ENCODE results near the gene MCF2L.

Gene MCF2L

GRCh38 chr13:112947796-112948195 is 21.2 kb upstream of the MCF2L start:
- Histone ChIP-seq H3K9ac (ENCODE audit: low read length) (no peak overlapping the region), H2AFZ (ENCODE audit: low read length) (no peak overlapping the region), H4K20me1 (ENCODE audit: insufficient read depth, low read length) (no peaks in the 10 kb centered on the region), H3K36me3 (replicated peaks; ENCODE audit: insufficient read depth, low read length) (no peaks in the 10 kb centered on the region), H3K4me2 (ENCODE audit: low read depth, low read length) (no peak overlapping the region), H3F3A (ENCODE audit: insufficient read depth, low read length) (no peaks in the 10 kb centered on the region), H3K4me1 (ENCODE audit: low read length) (no peaks in the 10 kb centered on the region), H3K9me2 (replicated peaks; ENCODE audit: insufficient read depth, low read length) (no peaks in the 10 kb centered on the region), H3K9me3 (replicated peaks; ENCODE audit: insufficient read depth, low read length) (no peaks in the 10 kb centered on the region), H3K79me2 (ENCODE audit: low read length) (no peaks in the 10 kb centered on the region), H3K27ac (ENCODE audit: low read length) (no peak overlapping the region), H3K4me3 (ENCODE audit: low read length) (no peak overlapping the region), H3K27me3 (replicated peaks; ENCODE audit: insufficient read depth, low read length) (peaks cover 90% of the 10 kb centered on the region)
- TF ChIP-seq EZH2 (optimal IDR thresholded peaks at IDR 0.05; ENCODE audit: low read depth, low read length) (no peak), EZH2phosphoT487 (IDR thresholded peaks at IDR 0.05; ENCODE audit: low read length) (no peak), CTCF (IDR thresholded peaks at IDR 0.05; ENCODE audit: low read length) (no peak)
- no peak for DNase-seq

GRCh38 chr13:112951674-112952371 is 17.2 kb upstream of the MCF2L start:
- TF ChIP-seq EZH2 (optimal IDR thresholded peaks at IDR 0.05; ENCODE audit: low read depth, low read length) (no peak), CTCF (IDR thresholded peaks at IDR 0.05; ENCODE audit: low read length) (no peak), EZH2phosphoT487 (IDR thresholded peaks at IDR 0.05; ENCODE audit: low read length) (no peak)
- no peaks in the 10 kb centered on the region for H3K9me2 ChIP-seq (replicated peaks; ENCODE audit: insufficient read depth, low read length)
- H4K20me1 ChIP-seq (ENCODE audit: insufficient read depth, low read length) = no peaks in the 10 kb centered on the region
- H3K4me3 ChIP-seq (ENCODE audit: low read length) = no peak overlapping the region
- H3K4me2 ChIP-seq (ENCODE audit: low read depth, low read length) = no peak overlapping the region
- no peaks in the 10 kb centered on the region for H3K79me2 ChIP-seq (ENCODE audit: low read length)
- H3F3A ChIP-seq (ENCODE audit: insufficient read depth, low read length) = no peaks in the 10 kb centered on the region
- no peak overlapping the region for H3K27ac ChIP-seq (ENCODE audit: low read length)
- no peak overlapping the region for H3K9ac ChIP-seq (ENCODE audit: low read length)
- no peak overlapping the region for H2AFZ ChIP-seq (ENCODE audit: low read length)
- no peaks in the 10 kb centered on the region for H3K9me3 ChIP-seq (replicated peaks; ENCODE audit: insufficient read depth, low read length)
- no peaks in the 10 kb centered on the region for H3K36me3 ChIP-seq (replicated peaks; ENCODE audit: insufficient read depth, low read length)
- no peak for DNase-seq
- H3K27me3 ChIP-seq (replicated peaks; ENCODE audit: insufficient read depth, low read length) = peaks cover 99% of the 10 kb centered on the region
- H3K4me1 ChIP-seq (ENCODE audit: low read length) = no peaks in the 10 kb centered on the region

GRCh38 chr13:112952759-112953551 is 16.1 kb upstream of the MCF2L start:
- Histone ChIP-seq H3K4me1 (ENCODE audit: low read length) (no peaks in the 10 kb centered on the region), H3K27me3 (replicated peaks; ENCODE audit: insufficient read depth, low read length) (peaks cover 99% of the 10 kb centered on the region), H3K4me3 (ENCODE audit: low read length) (no peak overlapping the region), H3K79me2 (ENCODE audit: low read length) (no peaks in the 10 kb centered on the region), H3K9me2 (replicated peaks; ENCODE audit: insufficient read depth, low read length) (no peaks in the 10 kb centered on the region), H4K20me1 (ENCODE audit: insufficient read depth, low read length) (no peaks in the 10 kb centered on the region), H3K36me3 (replicated peaks; ENCODE audit: insufficient read depth, low read length) (no peaks in the 10 kb centered on the region), H3K9ac (ENCODE audit: low read length) (no peak overlapping the region), H3K9me3 (replicated peaks; ENCODE audit: insufficient read depth, low read length) (no peaks in the 10 kb centered on the region), H3K4me2 (ENCODE audit: low read depth, low read length) (no peak overlapping the region), H3F3A (ENCODE audit: insufficient read depth, low read length) (no peaks in the 10 kb centered on the region), H2AFZ (ENCODE audit: low read length) (no peak overlapping the region), H3K27ac (ENCODE audit: low read length) (no peak overlapping the region)
- no peak for TF ChIP-seq EZH2phosphoT487 (IDR thresholded peaks at IDR 0.05; ENCODE audit: low read length)
- DNase-seq = no peak
